Skeletal muscle tissue (tissue), 4 donors: ENCODE results near the gene TEX22. TPM values are rescaled to one million over a fixed set of nuclear protein-coding genes. Genes with fewer than 3 reads are reported as not detected.

Source experiments
- H3K27ac ChIP-seq: one replicate; pipeline ENCODE4 v1.7.0; 2013; ENCODE audit warnings: mild to moderate bottlenecking, low read depth, low read length, inconsistent platforms
- H3K27me3 ChIP-seq, 3 donors: one replicate each; pipeline ENCODE4 v1.7.0; 2013; ENCODE audit warnings: low read length in 3 of 3; ENCODE audit not compliant: control insufficient read depth in 3 of 3, insufficient read depth in 3 of 3
- H3K36me3 ChIP-seq, 3 donors: one replicate each; pipeline ENCODE4 v1.7.0; 2013; ENCODE audit warnings: low read length in 3 of 3; ENCODE audit not compliant: control insufficient read depth in 3 of 3, insufficient read depth in 3 of 3
- H3K4me1 ChIP-seq, 3 donors: one replicate each; pipeline ENCODE4 v1.7.0; 2013; ENCODE audit warnings: low read length in 3 of 3, mild to moderate bottlenecking in 3 of 3; ENCODE audit not compliant: control insufficient read depth in 3 of 3, insufficient read depth in 3 of 3
- H3K4me3 ChIP-seq, 3 donors: one replicate each; pipeline ENCODE4 v1.7.0; 2013; ENCODE audit warnings: low read length in 3 of 3
- H3K9ac ChIP-seq, 3 donors: one replicate each; pipeline ENCODE4 v1.7.0; 2013; ENCODE audit warnings: low read length in 3 of 3, mild to moderate bottlenecking in 3 of 3, moderate library complexity in 2 of 3, low read depth in 1 of 3
- H3K9me3 ChIP-seq, 3 donors: one replicate each; pipeline ENCODE4 v1.7.0; 2013; ENCODE audit warnings: low read length in 3 of 3; ENCODE audit not compliant: control insufficient read depth in 3 of 3
- total RNA-seq: library from RNA; depleted of rRNA; stranded (reverse); fragments of >200 nt; gene quantifications from one replicate; pipeline ENCODE4 v1.2.3, GENCODE V29; 2014
- donor health status: Osteomylitis.

The TEX22 gene
- total RNA-seq, 1 donor from 2014 or later, result under 0.01 TPM

DNA sequence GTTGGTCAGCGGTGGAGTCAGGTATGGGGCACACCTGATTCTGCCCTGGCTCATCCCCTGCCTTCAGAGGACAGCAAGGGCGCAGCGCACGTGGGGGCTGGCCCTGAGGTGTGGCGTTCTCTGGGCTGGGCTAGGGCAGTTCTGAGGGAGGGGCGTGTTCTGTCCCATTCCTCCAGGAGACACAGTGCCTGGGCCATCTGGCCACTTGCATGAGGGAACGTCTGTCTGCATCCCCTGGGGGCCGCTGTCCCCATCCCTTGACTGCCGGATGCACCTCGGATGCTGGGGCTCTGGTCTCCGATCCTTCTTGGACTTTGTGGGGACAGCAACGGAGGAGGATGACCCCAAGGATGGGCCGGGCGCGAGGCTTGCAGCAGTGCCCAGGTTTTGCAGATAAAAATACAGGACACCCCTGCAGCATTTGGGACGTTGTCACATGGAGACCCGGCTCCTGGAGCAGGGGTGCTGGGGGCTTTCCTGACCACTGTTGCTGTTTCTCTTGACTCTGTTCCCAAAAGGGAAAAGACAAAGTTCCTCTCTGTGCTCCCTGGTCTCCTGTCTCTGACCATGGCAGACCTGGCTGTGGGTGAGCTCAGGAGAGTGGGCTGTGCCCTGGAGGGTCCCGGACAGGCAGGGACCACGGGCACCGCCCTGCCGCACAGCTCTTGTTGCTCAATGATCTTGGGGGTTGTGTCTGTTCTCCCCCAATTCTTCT, 28.2 kb downstream of the TEX22 start:
- Histone ChIP-seq H3K9me3 (no peaks in the 10 kb centered on the region), H3K27me3 (no peaks in the 10 kb centered on the region), H3K36me3 (peaks cover 3 to 7% (median 3%) of the 10 kb centered on the region in 3 donors), H3K4me3 (no peak overlapping the region), H3K27ac (no peak overlapping the region), H3K9ac (no peak overlapping the region), H3K4me1 (peaks cover 4 to 12% (median 7%) of the 10 kb centered on the region in 3 donors)

DNA sequence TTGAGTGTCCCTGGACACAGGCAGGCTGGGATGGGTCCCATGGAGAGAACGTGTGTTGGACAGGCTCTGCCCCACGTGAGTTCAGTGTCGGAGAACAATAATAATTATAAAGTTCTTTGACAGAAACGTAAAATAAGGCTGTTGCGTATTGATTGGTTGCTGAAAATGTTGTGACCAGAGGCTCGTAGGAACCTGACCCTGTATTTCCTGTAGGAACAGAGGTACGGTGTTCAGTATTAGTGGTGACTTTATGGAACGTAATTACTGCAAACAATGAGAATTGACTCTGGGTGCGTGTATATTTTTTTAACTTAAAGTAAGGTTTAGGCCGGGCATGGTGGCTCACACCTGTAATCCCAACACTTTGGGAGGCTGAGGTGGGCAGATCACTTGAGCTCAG, 29.1 kb downstream of the TEX22 start:
- Histone ChIP-seq H3K9ac (no peak overlapping the region), H3K4me1 (peaks cover 0 to 7% (median 3%) of the 10 kb centered on the region in 3 donors), H3K9me3 (no peaks in the 10 kb centered on the region), H3K36me3 (peaks cover 3 to 7% (median 3%) of the 10 kb centered on the region in 3 donors), H3K27me3 (no peaks in the 10 kb centered on the region), H3K27ac (no peak overlapping the region), H3K4me3 (no peak overlapping the region)

DNA sequence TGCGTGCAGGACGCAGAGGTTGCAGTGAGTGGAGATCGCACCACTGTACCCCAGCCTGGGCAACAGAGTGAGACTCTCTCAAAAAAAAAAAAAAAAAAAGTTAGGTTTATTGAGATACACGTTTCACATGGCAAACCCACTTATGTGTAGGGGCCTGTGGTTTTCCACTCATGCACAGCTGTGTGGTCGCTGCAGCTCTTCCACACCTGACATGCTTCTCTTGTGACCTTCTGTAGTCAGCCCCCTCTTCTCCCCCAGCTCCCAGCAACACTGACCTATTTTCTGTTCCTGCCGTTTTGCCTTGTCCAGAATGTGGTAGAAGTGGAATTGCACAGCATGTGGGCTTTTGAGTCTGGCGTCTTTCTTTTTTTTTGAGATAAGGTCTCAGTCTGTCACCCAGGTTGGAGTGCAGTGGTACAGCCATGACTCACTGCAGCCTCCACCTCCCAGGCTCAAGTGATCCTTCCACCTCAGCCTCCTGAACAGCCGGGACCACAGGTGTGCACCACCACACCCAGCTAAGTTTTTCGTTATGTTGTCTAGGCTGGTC, 29.7 kb downstream of the TEX22 start:
- Histone ChIP-seq H3K27ac (no peak overlapping the region), H3K4me3 (no peak overlapping the region), H3K9ac (no peak overlapping the region), H3K27me3 (no peaks in the 10 kb centered on the region), H3K9me3 (no peaks in the 10 kb centered on the region), H3K4me1 (peaks cover 0 to 4% (median 0%) of the 10 kb centered on the region in 3 donors), H3K36me3 (peaks cover 3 to 7% (median 3%) of the 10 kb centered on the region in 3 donors)

DNA sequence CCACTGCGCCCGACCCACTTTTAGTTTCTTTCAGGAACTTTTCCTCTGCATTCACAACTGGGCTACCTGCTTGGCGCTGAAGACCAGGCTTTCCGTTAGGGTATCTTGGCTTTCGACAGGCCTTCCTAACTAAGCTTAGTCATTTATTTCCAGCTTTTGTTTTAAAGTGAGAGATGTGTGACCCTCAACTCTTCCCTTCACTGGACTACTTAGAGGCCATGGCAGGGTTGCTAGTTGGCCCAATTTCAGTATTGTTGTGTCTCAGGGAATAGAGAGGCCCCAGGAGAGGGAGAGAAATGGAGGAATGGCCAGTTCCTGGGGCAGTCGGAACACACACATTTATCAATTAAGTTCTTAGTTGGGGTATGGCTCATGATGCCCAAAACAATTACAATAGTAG, 31.7 kb downstream of the TEX22 start:
- peaks cover 3 to 7% (median 3%) of the 10 kb centered on the region in 3 donors for H3K36me3 ChIP-seq
- peaks cover 0 to 4% (median 0%) of the 10 kb centered on the region in 3 donors for H3K4me1 ChIP-seq
- no peak overlapping the region for H3K4me3 ChIP-seq
- H3K27me3 ChIP-seq, result no peaks in the 10 kb centered on the region
- no peak overlapping the region for H3K9ac ChIP-seq
- H3K27ac ChIP-seq, result no peak overlapping the region
- no peaks in the 10 kb centered on the region for H3K9me3 ChIP-seq

DNA sequence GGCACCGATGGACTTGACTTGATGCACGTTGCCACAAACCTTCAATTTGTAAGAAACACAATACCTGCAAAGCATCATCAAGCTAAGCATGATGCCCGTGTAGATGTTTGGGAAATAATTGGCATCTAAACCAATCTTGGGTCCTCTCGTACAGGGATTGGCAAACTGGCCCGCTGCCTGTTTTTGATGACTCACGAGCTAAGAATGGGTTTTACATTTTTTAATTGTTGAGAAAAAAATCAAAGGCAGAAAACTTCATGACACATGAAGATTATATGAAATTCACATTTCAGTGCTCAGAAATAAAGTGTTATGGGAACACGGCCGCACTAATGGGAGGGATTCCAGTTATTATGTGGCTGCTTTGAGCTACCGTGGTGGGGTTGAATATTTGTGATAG, 32.2 kb downstream of the TEX22 start:
- Histone ChIP-seq H3K4me1 (peaks cover 0 to 4% (median 0%) of the 10 kb centered on the region in 3 donors), H3K27ac (no peak overlapping the region), H3K9ac (no peak overlapping the region)

DNA sequence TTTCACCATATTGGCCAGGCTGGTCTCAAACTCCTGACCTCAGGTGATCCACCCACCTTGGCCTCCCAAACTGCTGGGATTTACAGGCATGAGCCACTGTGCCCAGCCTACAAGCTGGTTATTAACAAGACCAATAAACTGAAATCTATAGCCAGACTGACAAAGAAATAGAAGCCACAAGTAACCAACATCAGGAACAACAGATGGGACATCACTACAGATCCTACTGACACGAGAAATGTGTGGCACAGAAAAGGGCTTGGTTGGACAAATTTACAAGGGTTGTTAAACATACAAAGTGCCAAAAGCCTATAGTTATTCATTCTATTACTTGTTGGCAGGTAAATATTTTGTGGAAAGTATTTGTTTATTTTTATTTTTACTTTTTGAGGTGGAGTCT, 32.9 kb downstream of the TEX22 start:
- H3K27ac ChIP-seq, result no peak overlapping the region
- no peaks in the 10 kb centered on the region for H3K27me3 ChIP-seq
- H3K9me3 ChIP-seq, result no peaks in the 10 kb centered on the region
- H3K4me3 ChIP-seq, result no peak overlapping the region
- H3K4me1 ChIP-seq, result peaks cover 0 to 4% (median 0%) of the 10 kb centered on the region in 3 donors
- no peak overlapping the region for H3K9ac ChIP-seq
- H3K36me3 ChIP-seq, result peaks cover 3 to 7% (median 3%) of the 10 kb centered on the region in 3 donors

More for the DNA sequence above, 32.2 kb downstream of the TEX22 start:
- H3K27me3 ChIP-seq, result no peaks in the 10 kb centered on the region
- H3K36me3 ChIP-seq, result peaks cover 3 to 7% (median 3%) of the 10 kb centered on the region in 3 donors
- H3K9me3 ChIP-seq, result no peaks in the 10 kb centered on the region
- H3K4me3 ChIP-seq, result no peak overlapping the region

DNA sequence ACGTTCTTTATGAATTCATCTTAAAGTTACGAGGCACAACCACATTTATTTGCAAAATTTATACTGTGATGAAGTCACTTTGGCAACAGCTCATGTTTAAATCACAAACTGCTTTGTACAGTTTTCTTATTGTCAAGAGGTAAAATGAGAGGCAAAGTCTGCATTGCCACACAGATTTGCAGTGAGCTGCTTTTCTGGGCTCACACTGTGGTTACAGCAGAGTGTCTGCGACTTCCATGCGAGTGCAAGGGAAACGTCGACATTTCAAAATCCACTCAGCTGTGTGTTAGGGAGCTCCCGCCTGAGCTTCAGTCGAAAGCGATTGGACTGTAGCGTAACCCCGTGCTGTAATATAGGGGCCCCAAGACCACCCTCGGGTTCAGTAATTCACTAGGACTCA, 34.3 kb downstream of the TEX22 start:
- no peak overlapping the region for H3K9ac ChIP-seq
- no peak overlapping the region for H3K27ac ChIP-seq
- peaks cover 0 to 4% (median 0%) of the 10 kb centered on the region in 3 donors for H3K4me1 ChIP-seq
- H3K36me3 ChIP-seq, result peaks cover 0 to 5% (median 0%) of the 10 kb centered on the region in 3 donors
- H3K27me3 ChIP-seq, result no peaks in the 10 kb centered on the region
- no peak overlapping the region for H3K4me3 ChIP-seq
- no peaks in the 10 kb centered on the region for H3K9me3 ChIP-seq

DNA sequence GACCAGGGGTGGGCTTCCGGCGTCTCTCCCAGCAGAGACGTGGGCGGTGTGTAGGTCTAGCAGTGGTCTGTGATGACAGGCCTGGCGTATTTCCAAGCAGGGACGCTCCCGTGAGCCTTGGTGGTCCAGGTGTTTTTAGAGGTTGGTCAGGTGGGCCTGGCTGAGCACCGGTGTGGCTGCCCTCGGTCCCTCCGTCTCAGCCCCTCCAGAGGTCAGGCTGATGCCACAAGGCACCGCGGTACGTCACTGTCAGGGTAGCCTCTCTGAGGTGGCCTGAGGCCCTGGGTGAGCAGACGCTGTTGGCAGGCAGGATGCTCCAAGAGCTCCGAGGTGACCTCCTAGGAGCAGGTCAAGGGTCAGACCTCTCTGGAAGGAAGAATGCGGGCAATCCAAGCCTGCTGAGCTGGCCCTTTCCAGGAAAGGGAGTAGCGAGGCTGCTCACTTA, 34.8 kb downstream of the TEX22 start:
- Histone ChIP-seq H3K9me3 (no peaks in the 10 kb centered on the region), H3K36me3 (peaks cover 0 to 5% (median 0%) of the 10 kb centered on the region in 3 donors), H3K27me3 (no peaks in the 10 kb centered on the region), H3K4me1 (peaks cover 0 to 4% (median 0%) of the 10 kb centered on the region in 3 donors), H3K27ac (no peak overlapping the region), H3K4me3 (no peak overlapping the region), H3K9ac (no peak overlapping the region)

DNA sequence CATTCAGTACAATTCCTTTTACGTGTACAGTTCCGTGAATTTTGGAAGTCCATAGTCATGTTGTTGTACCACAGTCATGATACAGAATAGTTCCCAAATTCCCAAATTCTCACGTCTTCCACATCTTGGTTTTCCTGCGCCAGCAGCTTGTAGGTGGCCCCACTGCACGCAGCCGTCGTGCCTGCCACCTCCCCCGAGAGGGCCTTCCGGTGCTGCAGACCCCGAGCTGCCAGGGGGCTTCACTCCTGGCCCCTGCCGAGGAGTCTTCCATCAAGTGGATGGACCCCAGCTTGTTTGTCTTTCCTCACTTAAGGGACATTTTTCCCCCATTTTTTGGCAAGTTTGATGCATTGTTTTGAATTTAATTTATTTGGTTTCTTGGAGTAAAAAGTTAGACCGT, 38.1 kb downstream of the TEX22 start:
- Histone ChIP-seq H3K9me3 (no peaks in the 10 kb centered on the region), H3K4me3 (no peak overlapping the region), H3K27ac (no peak overlapping the region), H3K4me1 (no peaks in the 10 kb centered on the region), H3K36me3 (peaks cover 0 to 10% (median 5%) of the 10 kb centered on the region in 3 donors), H3K27me3 (no peaks in the 10 kb centered on the region), H3K9ac (no peak overlapping the region)
